BJ (cell line): ENCODE results near the gene KLHL40. TPM values are rescaled to one million over a fixed set of nuclear protein-coding genes. Genes with fewer than 3 reads are reported as not detected.

Experiments
- CTCF ChIA-PET: fragments of 350-600 bp; formaldehyde crosslinking; extraction: SDS; loops from one replicate; lab custom pipeline; 2021; ENCODE audit warnings: antibody characterized with exemption, inconsistent platforms; lab: Yijun Ruan, JAX
- POLR2A ChIA-PET: fragments of 300-600 bp; sonication (Branson Sonifier 250); formaldehyde crosslinking; extraction: SDS; loops from one replicate; lab custom pipeline; 2021; ENCODE audit warnings: antibody characterized with exemption; lab: Charles Lee
- DNase-seq: peaks from one replicate; pipeline ENCODE4 v3.0.0-alpha.2; 2011; ENCODE audit warnings: low read depth
- H3K27me3 ChIP-seq: 2 replicates; pipeline ENCODE4 v1.6.0; 2011; ENCODE audit warnings: low read length; ENCODE audit not compliant: control insufficient read depth, insufficient read depth
- H3K36me3 ChIP-seq: 2 replicates; pipeline ENCODE4 v1.5.1; 2011; ENCODE audit warnings: low read length; ENCODE audit not compliant: control insufficient read depth, insufficient read depth
- H3K4me3 ChIP-seq: 2 replicates; pipeline ENCODE4 v1.5.1; 2011; ENCODE audit warnings: low read depth, mild to moderate bottlenecking, control low read depth, low read length
- CTCF ChIP-seq: IDR thresholded peaks from 2 replicates; pipeline ENCODE4 v1.5.1; 2011; ENCODE audit warnings: low read depth, mild to moderate bottlenecking, control low read depth, inconsistent platforms, low read length, moderate library complexity; ENCODE audit not compliant: insufficient read depth
- polyA plus RNA-seq: library from polyadenylated mRNA; depleted of rRNA; stranded (reverse); fragments of >200 nt; gene quantifications from 2 replicates; pipeline ENCODE4 v1.2.3, GENCODE V29; 2011

The KLHL40 gene
- polyA plus RNA-seq, 1 experiment = not detected

- ChIA-PET CTCF (no interaction called here), POLR2A (no interaction called here)
- no peaks in the 10 kb centered on the region for H3K27me3 ChIP-seq
- peaks cover 29% of the 10 kb centered on the region for H3K36me3 ChIP-seq
- DNase-seq = no peak
- no peak overlapping the region for H3K4me3 ChIP-seq
- TF ChIP-seq CTCF = no peak
Observed at GRCh38 chr3:42662813-42663535, 22.4 kb upstream of the KLHL40 start.

- TF ChIP-seq CTCF = no peak
- no peak overlapping the region for H3K4me3 ChIP-seq
- H3K27me3 ChIP-seq = peaks cover under 1% of the 10 kb centered on the region; the same call in 1 of the 2 replicates
- POLR2A ChIA-PET = no interaction called here
- no peak for DNase-seq
- CTCF ChIA-PET = no interaction called here
- H3K36me3 ChIP-seq = peaks cover 22% of the 10 kb centered on the region
Observed at GRCh38 chr3:42663581-42664437, 21.5 kb upstream of the KLHL40 start.

- ChIA-PET POLR2A (no interaction called here), CTCF (no interaction called here)
Observed at GRCh38 chr3:42664438-42664803, 20.9 kb upstream of the KLHL40 start.

GRCh38 chr3:42665050-42665878 is 20.1 kb upstream of the KLHL40 start:
- Histone ChIP-seq H3K36me3 (peaks cover 10% of the 10 kb centered on the region), H3K27me3 (peaks cover 1% of the 10 kb centered on the region; the same call in 1 of the 2 replicates), H3K4me3 (no peak overlapping the region)
- ChIA-PET CTCF (interaction anchor here (1.1 kb wide), 2 partner anchors 11 to 86 kb away, joined by 3 to 5 read pairs; no protein-coding TSS in a partner anchor), POLR2A (no interaction called here)
- no peak for DNase-seq
- no peak for TF ChIP-seq CTCF

More at GRCh38 chr3:42664438-42664803, 20.9 kb upstream of the KLHL40 start:
- no peak for DNase-seq
- peaks cover 1% of the 10 kb centered on the region; the same call in 1 of the 2 replicates for H3K27me3 ChIP-seq
- H3K4me3 ChIP-seq = no peak overlapping the region
- peaks cover 19% of the 10 kb centered on the region for H3K36me3 ChIP-seq
- no peak for TF ChIP-seq CTCF
